K562 (cell line): Measurements from ENCODE around the gene CCDC92. TPM values are rescaled to one million over a fixed set of nuclear protein-coding genes. Genes with fewer than 3 reads are reported as not detected.

Source experiments
- ATAC-seq: fragments of 200-7000 bp; cut with Tn5 transposase; 3 replicates; pipeline ENCODE4 v1.9.1; 2020; ENCODE audit warnings: moderate library complexity
- BruUV-seq: library from RNA; stranded (reverse); fragments of 400-500 nt; replicated peaks from 2 replicates; lab custom pipeline; 2021; lab: Mats Ljungman, UMichigan
- CTCF ChIA-PET: fragments of 300-600 bp; formaldehyde crosslinking; extraction: SDS; loops from one replicate; lab custom pipeline; 2021; ENCODE audit warnings: low intra/inter-chr PET ratio; lab: Yijun Ruan, JAX
- POLR2A ChIA-PET: fragments of 300-600, 350-650 bp; sonication (Branson Sonifier 250); formaldehyde crosslinking; extraction: SDS; loops from one replicate; lab custom pipeline; 2021; ENCODE audit warnings: antibody characterized with exemption, inconsistent platforms; lab: Yijun Ruan, JAX
- DNase-seq, 4 experiments: peaks; one replicate each; pipeline versions ENCODE4 v3.0.0 to v3.0.0-alpha.2; 2011 to 2018; ENCODE audit warnings: low spot score in 3 of 4, mixed read lengths in 3 of 4; ENCODE audit errors: extremely low read depth in 1 of 4
- FAIRE-seq: peaks from 2 replicates; lab custom pipeline; 2011; peaks lifted over from hg19 to GRCh38; lab: Jason Lieb, UNC
- H2AFZ ChIP-seq: 2 replicates; pipeline ENCODE4 v1.6.0; 2011; ENCODE audit warnings: low read depth, low read length, control low read depth, inconsistent platforms
- H3K27ac ChIP-seq: fragments of 200-600 bp; 3 replicates; pipeline ENCODE4 v1.8.0; 2011; ENCODE audit warnings: low read depth, mild to moderate bottlenecking, control low read depth, inconsistent platforms, low read length, moderate library complexity, mixed read lengths; ENCODE audit errors: extremely low read depth
- H3K27me3 ChIP-seq, 2 experiments: fragments of 300-600 bp in 1 of 2; 2 replicates in 1 of 2; 3 replicates in 1 of 2; pipeline versions ENCODE4 v1.6.0 to v1.8.0; 2011; ENCODE audit warnings: inconsistent platforms in 2 of 2, low read length in 2 of 2, mild to moderate bottlenecking in 1 of 2, mixed read lengths in 1 of 2, moderate library complexity in 1 of 2; ENCODE audit not compliant: control insufficient read depth in 2 of 2, insufficient read depth in 2 of 2
- H3K36me3 ChIP-seq: fragments of 300-600 bp; 3 replicates; pipeline ENCODE4 v1.8.0; 2011; ENCODE audit warnings: mild to moderate bottlenecking, low read length, inconsistent platforms; ENCODE audit not compliant: control insufficient read depth, insufficient read depth
- H3K4me1 ChIP-seq, 2 experiments: fragments of 200-600 bp in 1 of 2; replicated peaks in 1 of 2; 2 replicates in 1 of 2; 3 replicates in 1 of 2; pipeline versions ENCODE4 v1.5.1 to v1.8.0; 2011; ENCODE audit warnings: inconsistent platforms in 2 of 2, low read length in 2 of 2, mild to moderate bottlenecking in 1 of 2, mixed read lengths in 1 of 2, moderate library complexity in 1 of 2; ENCODE audit not compliant: control insufficient read depth in 2 of 2, insufficient read depth in 2 of 2
- H3K4me2 ChIP-seq: 2 replicates; pipeline ENCODE4 v1.6.1; 2011; ENCODE audit warnings: low read length, control low read depth, inconsistent platforms, mixed read lengths; ENCODE audit not compliant: insufficient read depth
- H3K4me3 ChIP-seq: fragments of 200-600 bp; sonication (generic), shearing (Covaris generic); 2 replicates; pipeline ENCODE4 v1.5.1; 2016; ENCODE audit warnings: control low read depth, inconsistent platforms
- H3K79me2 ChIP-seq: fragments of 200-600 bp; 3 replicates; pipeline ENCODE4 v1.8.0; 2011; ENCODE audit warnings: low read length, inconsistent platforms; ENCODE audit not compliant: control insufficient read depth, insufficient read depth
- H3K9ac ChIP-seq, 2 experiments: 2 replicates each; pipeline versions ENCODE4 v1.6.0 to v1.6.1; 2011; ENCODE audit warnings: low read depth in 2 of 2, low read length in 2 of 2, control low read depth in 1 of 2, inconsistent platforms in 1 of 2, mild to moderate bottlenecking in 1 of 2, mixed read lengths in 1 of 2; ENCODE audit not compliant: insufficient read depth in 1 of 2
- H3K9me1 ChIP-seq: one replicate; pipeline ENCODE4 v1.6.0; 2011; ENCODE audit warnings: inconsistent platforms, mild to moderate bottlenecking, low read length, moderate library complexity; ENCODE audit not compliant: control insufficient read depth, insufficient read depth
- H3K9me3 ChIP-seq: replicated peaks from 2 replicates; pipeline ENCODE4 v1.5.1; 2011; ENCODE audit warnings: low read depth, low read length, inconsistent platforms; ENCODE audit not compliant: control insufficient read depth, insufficient read depth
- H4K20me1 ChIP-seq: replicated peaks from 2 replicates; pipeline ENCODE4 v1.6.1; 2011; ENCODE audit warnings: low read length, inconsistent platforms, mixed read lengths; ENCODE audit not compliant: control insufficient read depth, insufficient read depth
- CHD7 ChIP-seq: fragments of 200-600 bp; sonication (generic); IDR thresholded peaks from one replicate; pipeline ENCODE4 v1.6.1; 2012; ENCODE audit warnings: mild to moderate bottlenecking, low read depth, low read length, inconsistent platforms
- ELF1 ChIP-seq: fragments of 200-800 bp; sonication (Bioruptor generic); IDR thresholded peaks from 2 replicates; pipeline ENCODE4 v1.6.1; 2016; ENCODE audit warnings: missing genetic modification characterization, missing compliant biosample characterization
- KDM4B ChIP-seq, 2 experiments: fragments of 450-650 bp in 1 of 2; sonication (generic) in 1 of 2; IDR thresholded peaks; 2 replicates each; pipeline ENCODE4 v1.6.1; 2016 to 2017; ENCODE audit warnings: borderline replicate concordance in 2 of 2, antibody characterized with exemption in 1 of 2, low read depth in 1 of 2, mild to moderate bottlenecking in 1 of 2
- WGBS: fragments of 100-300 bp; shearing (Covaris generic); methylation state at CpG from one replicate; pipeline ENCODE4 v1.1.6; 2016; ENCODE audit warnings: low coverage, mixed read lengths; ENCODE audit not compliant: insufficient coverage; ENCODE audit errors: missing lambda C conversion rate; 5-methylcytosine and 5-hydroxymethylcytosine counted together
- in situ Hi-C: fragments of 300-500 bp; cut with MboI; formaldehyde crosslinking; loops from 4 replicates; pipeline ENCODE4 v1.15.0; 2018; ENCODE audit warnings: inconsistent platforms, mixed read lengths
- intact Hi-C: fragments of 100-400 bp; cut with micrococcal nuclease; formaldehyde crosslinking; loops from 2 replicates; pipeline ENCODE4 v1.14.2; 2022
- polyA plus RNA-seq, 8 experiments: library from polyadenylated mRNA; depleted of rRNA in 4 of 8; stranded (reverse) in 5 of 8; unstranded in 3 of 8; fragments of >200 nt; fragmentation: Nextera tagmentation in 2 of 8; fragmentation: Illumina TruSeq in 1 of 8; extraction: Ambion mirVana in 2 of 8; extraction: Trizol in 1 of 8; gene quantifications; 2 replicates each; pipeline versions ENCODE4 v1.2.1 to v1.2.3, GENCODE V29; 2011 to 2014; ENCODE audit warnings: inconsistent platforms in 1 of 8, missing spikeins in 1 of 8
- total RNA-seq, 7 experiments: library from RNA; depleted of rRNA in 6 of 7; stranded (reverse); fragments of >200 nt in 6 of 7; fragmentation: Illumina TruSeq in 2 of 7; extraction: Trizol in 2 of 7; gene quantifications; 2 replicates each; pipeline versions ENCODE4 v1.2.1 to v1.2.3, GENCODE V29; 2011 to 2021; ENCODE audit warnings: low replicate concordance in 1 of 7

The CCDC92 gene
- total and polyA plus RNA-seq, 9 of the 15 experiments (the other 6 are each of a cell fraction or from before 2014, with no cell fraction given) = 0.27 to 5.9 (median 2.1) TPM

- Histone ChIP-seq H2AFZ (no peak overlapping the region), H3K36me3 (peaks cover 63% of the 10 kb centered on the region), H3K4me1 (peaks cover 2 to 21% of the 10 kb centered on the region in 2 experiments; a peak in 4 of 5 replicates), H4K20me1 (peaks cover 2% of the 10 kb centered on the region; the same call in 1 of the 2 replicates), H3K4me2 (no peak overlapping the region), H3K4me3 (no peak overlapping the region), H3K27me3 (no peaks in the 10 kb centered on the region), H3K9me3 (no peaks in the 10 kb centered on the region), H3K9me1 (no peaks in the 10 kb centered on the region), H3K9ac (no peak overlapping the region)
- DNase-seq = no peak
- intact Hi-C loops = no loop called here
- no peak for ATAC-seq
- FAIRE-seq = no peak
- WGBS = 100% methylated on average over 1 of the region's 1 CpG
- TF ChIP-seq CHD7 (no peak), ELF1 (no peak), KDM4B (IDR thresholded peaks at IDR 0.05; ENCODE audit: borderline replicate concordance in 2 of 2, low read depth in 1 of 2) (no peak)
- TF ChIP-seq, all 486 proteins: peak for 0
- ChIA-PET CTCF (no interaction called here), POLR2A (no interaction called here)
- in situ Hi-C loops = no loop called here
- H3K79me2 ChIP-seq = peaks cover 19% of the 10 kb centered on the region
- no peak overlapping the region for H3K27ac ChIP-seq
- no TSS peak for BruUV-seq
Measured at GRCh38 chr12:123989753-123990152, 17.1 kb upstream of the CCDC92 start.
